ENCODE data around the gene WNT2B.

The WNT2B gene

GRCh38 chr1:112527266-112528010 lies 18.7 kb downstream of the WNT2B start:
- in situ Hi-C loops (cut with HindIII; ENCODE audit: low sequenced_read_pairs): no loop called here

- in situ Hi-C loops (cut with HindIII; ENCODE audit: low sequenced_read_pairs): no loop called here
These were observed 19.3 kb downstream of the WNT2B start for GRCh38 chr1:112528076-112528475.

GRCh38 chr1:112529301-112529700 lies 20.5 kb downstream of the WNT2B start:
- in situ Hi-C loops (cut with HindIII; ENCODE audit: low sequenced_read_pairs): no loop called here

GRCh38 chr1:112530832-112531231 lies 22.1 kb downstream of the WNT2B start:
- in situ Hi-C loops (cut with HindIII; ENCODE audit: low sequenced_read_pairs): no loop called here

GRCh38 chr1:112532064-112532463 lies 23.3 kb downstream of the WNT2B start:
- in situ Hi-C loops (cut with HindIII; ENCODE audit: low sequenced_read_pairs): no loop called here

- in situ Hi-C loops (cut with HindIII; ENCODE audit: low sequenced_read_pairs): no loop called here
These were observed 24.3 kb downstream of the WNT2B start for GRCh38 chr1:112533029-112533428.

GRCh38 chr1:112536561-112536960 lies 27.8 kb downstream of the WNT2B start:
- in situ Hi-C loops (cut with HindIII; ENCODE audit: low sequenced_read_pairs): no loop called here

- in situ Hi-C loops (cut with HindIII; ENCODE audit: low sequenced_read_pairs): no loop called here
These were observed 28.7 kb downstream of the WNT2B start for GRCh38 chr1:112537456-112537855.

GRCh38 chr1:112538883-112539282 lies 30.1 kb downstream of the WNT2B start:
- in situ Hi-C loops (cut with HindIII; ENCODE audit: low sequenced_read_pairs): no loop called here

- in situ Hi-C loops (cut with HindIII; ENCODE audit: low sequenced_read_pairs): no loop called here
These were observed 31.5 kb downstream of the WNT2B start for GRCh38 chr1:112540226-112540794.

- in situ Hi-C loops (cut with HindIII; ENCODE audit: low sequenced_read_pairs): no loop called here
These were observed 32.5 kb downstream of the WNT2B start for GRCh38 chr1:112541299-112541698.

GRCh38 chr1:112542206-112542973 lies 33.6 kb downstream of the WNT2B start:
- in situ Hi-C loops (cut with HindIII; ENCODE audit: low sequenced_read_pairs): no loop called here

- in situ Hi-C loops (cut with HindIII; ENCODE audit: low sequenced_read_pairs): no loop called here
These were observed 35.4 kb downstream of the WNT2B start for GRCh38 chr1:112544011-112544688.

- in situ Hi-C loops (cut with HindIII; ENCODE audit: low sequenced_read_pairs): no loop called here
These were observed 36.0 kb downstream of the WNT2B start for GRCh38 chr1:112544751-112545150.

GRCh38 chr1:112546076-112546475 lies 37.3 kb downstream of the WNT2B start:
- in situ Hi-C loops (cut with HindIII; ENCODE audit: low sequenced_read_pairs): no loop called here

- in situ Hi-C loops (cut with HindIII; ENCODE audit: low sequenced_read_pairs): no loop called here
These were observed 39.8 kb downstream of the WNT2B start for GRCh38 chr1:112548547-112548946.

- in situ Hi-C loops (cut with HindIII; ENCODE audit: low sequenced_read_pairs): no loop called here
These were observed 40.8 kb downstream of the WNT2B start for GRCh38 chr1:112549590-112549989.

- in situ Hi-C loops (cut with HindIII; ENCODE audit: low sequenced_read_pairs): no loop called here
These were observed 45.6 kb downstream of the WNT2B start for GRCh38 chr1:112554411-112554810.

- in situ Hi-C loops (cut with HindIII; ENCODE audit: low sequenced_read_pairs): no loop called here
These were observed 48.6 kb downstream of the WNT2B start for GRCh38 chr1:112557385-112557784.

GRCh38 chr1:112558634-112559033 lies 49.9 kb downstream of the WNT2B start:
- in situ Hi-C loops (cut with HindIII; ENCODE audit: low sequenced_read_pairs): no loop called here

GRCh38 chr1:112563341-112563740 lies 54.6 kb downstream of the WNT2B start:
- in situ Hi-C loops (cut with HindIII; ENCODE audit: low sequenced_read_pairs): no loop called here

All from DLD1 (cell line).